IMR-90 (cell line): ENCODE data around the gene KLRF2.

ENCODE experiments used
- BHLHE40 ChIP-seq: fragments of 150-350 bp; IDR thresholded peaks from 2 replicates; pipeline ENCODE4 v1.6.1; 2016; ENCODE audit warnings: mild to moderate bottlenecking, low read depth, low read length
- CEBPB ChIP-seq: IDR thresholded peaks from 2 replicates; pipeline ENCODE4 v1.6.1; 2012; ENCODE audit warnings: low read depth, low read length, improper control_type of control experiment
- CTCF ChIP-seq: conservative IDR thresholded peaks from 2 replicates; pipeline ENCODE4 v1.5.1; 2012; ENCODE audit warnings: mild to moderate bottlenecking, low read depth, low read length, improper control_type of control experiment
- ELK1 ChIP-seq: fragments of 150-350 bp; IDR thresholded peaks from 2 replicates; pipeline ENCODE4 v1.6.1; 2016; ENCODE audit warnings: low read depth, mild to moderate bottlenecking, low read length, moderate library complexity, borderline replicate concordance
- FOS ChIP-seq: fragments of 150-350 bp; IDR thresholded peaks from 2 replicates; pipeline ENCODE4 v1.6.1; 2016; ENCODE audit warnings: low read depth, low read length
- MAFK ChIP-seq: IDR thresholded peaks from 2 replicates; pipeline ENCODE4 v1.6.1; 2012; ENCODE audit warnings: low read depth, low read length, improper control_type of control experiment
- MAZ ChIP-seq: IDR thresholded peaks from 2 replicates; pipeline ENCODE4 v1.6.1; 2012; ENCODE audit warnings: low read depth, mild to moderate bottlenecking, low read length, improper control_type of control experiment, moderate library complexity, borderline replicate concordance
- MXI1 ChIP-seq: IDR thresholded peaks from 2 replicates; pipeline ENCODE4 v1.6.1; 2012; ENCODE audit warnings: low read depth, mild to moderate bottlenecking, low read length, moderate library complexity, borderline replicate concordance
- NFE2L2 ChIP-seq: fragments of 150-350 bp; IDR thresholded peaks from 2 replicates; pipeline ENCODE4 v1.6.1; 2016; ENCODE audit warnings: low read depth, mild to moderate bottlenecking, low read length
- POLR2A ChIP-seq: IDR thresholded peaks from 2 replicates; pipeline ENCODE4 v1.6.1; 2012; ENCODE audit warnings: mild to moderate bottlenecking, low read depth, low read length
- RAD21 ChIP-seq: IDR thresholded peaks from 2 replicates; pipeline ENCODE4 v1.6.1; 2012; ENCODE audit warnings: low read length, improper control_type of control experiment
- RCOR1 ChIP-seq: IDR thresholded peaks from 2 replicates; pipeline ENCODE4 v1.6.1; 2012; ENCODE audit warnings: mild to moderate bottlenecking, low read length, improper control_type of control experiment; ENCODE audit not compliant: insufficient replicate concordance
- RFX5 ChIP-seq: IDR thresholded peaks from 2 replicates; pipeline ENCODE4 v1.8.0; 2012; ENCODE audit warnings: low read depth, mild to moderate bottlenecking, low read length, moderate library complexity
- USF2 ChIP-seq: fragments of 150-350 bp; IDR thresholded peaks from 2 replicates; pipeline ENCODE4 v1.6.1; 2017; ENCODE audit warnings: mild to moderate bottlenecking, antibody characterized with exemption, low read length, low read depth

- TF ChIP-seq CTCF (no peak), NFE2L2 (no peak), MAZ (no peak), MAFK (no peak), FOS (no peak), RAD21 (no peak), POLR2A (no peak), BHLHE40 (no peak), RFX5 (no peak), RCOR1 (no peak), ELK1 (no peak), MXI1 (no peak), USF2 (no peak), CEBPB (no peak)
Measured at GRCh38 chr12:9866860-9867269, 14.4 kb upstream of the KLRF2 start.
